NCI-H345 treated with DMSO at 0.1 percent for 48 hours (cell line): ENCODE measurements around the gene SCN7A.

ENCODE experiments used
- DNase-seq: peaks from one replicate; lab custom pipeline; 2025; ENCODE audit not compliant: unreplicated experiment; lab: John Stamatoyannopoulos, UW

SCN7A gene

GRCh38 chr2:166404831-166405568 is 89.0 kb downstream of the SCN7A start:
- DNase-seq: no peak

- no peak for DNase-seq
These were observed 99.8 kb downstream of the SCN7A start for GRCh38 chr2:166394245-166394644.

GRCh38 chr2:166393008-166393407 is 101.0 kb downstream of the SCN7A start:
- no peak for DNase-seq

GRCh38 chr2:166388481-166389070 is 105.5 kb downstream of the SCN7A start:
- DNase-seq: no peak

GRCh38 chr2:166385313-166385712 is 108.7 kb downstream of the SCN7A start:
- no peak for DNase-seq

- DNase-seq: no peak
These were observed 109.3 kb downstream of the SCN7A start for GRCh38 chr2:166384774-166385173.

- DNase-seq: no peak
These were observed 111.6 kb downstream of the SCN7A start for GRCh38 chr2:166382448-166382847.

- DNase-seq: no peak
These were observed 113.4 kb downstream of the SCN7A start for GRCh38 chr2:166380615-166381014.

- no peak for DNase-seq
These were observed 117.2 kb downstream of the SCN7A start for GRCh38 chr2:166376873-166377272.

GRCh38 chr2:166376488-166376828 is 117.6 kb downstream of the SCN7A start:
- DNase-seq: no peak

- peak; percentile 87 for DNase-seq
These were observed 118.1 kb downstream of the SCN7A start, which contains the start of gene SCN9A for GRCh38 chr2:166375736-166376487. SCN9A (minus strand) TSS chr2:166375944; CDS start chr2:166311756, 64,188 bp downstream.

- DNase-seq: no peak
These were observed 118.8 kb downstream of the SCN7A start for GRCh38 chr2:166375195-166375735.

- peak; percentile 87 for DNase-seq
These were observed 120.1 kb downstream of the SCN7A start for GRCh38 chr2:166373951-166374350.

GRCh38 chr2:166373539-166373938 is 120.5 kb downstream of the SCN7A start:
- DNase-seq: no peak

GRCh38 chr2:166373105-166373504 is 120.9 kb downstream of the SCN7A start:
- no peak for DNase-seq

GRCh38 chr2:166372046-166372445 is 122.0 kb downstream of the SCN7A start:
- no peak for DNase-seq

GRCh38 chr2:166365803-166366420 is 128.1 kb downstream of the SCN7A start:
- no peak for DNase-seq

- no peak for DNase-seq
These were observed 128.8 kb downstream of the SCN7A start for GRCh38 chr2:166365239-166365638.

- no peak for DNase-seq
These were observed 129.4 kb downstream of the SCN7A start for GRCh38 chr2:166364476-166365161.

- peak; percentile 10 for DNase-seq
These were observed 132.5 kb downstream of the SCN7A start for GRCh38 chr2:166361351-166362153.
